IMR-90 (cell line): ENCODE measurements around the gene RETN. TPM values are rescaled to one million over a fixed set of nuclear protein-coding genes. Genes with fewer than 3 reads are reported as not detected.

Source experiments
- ATAC-seq: fragments of 200-7000 bp; cut with Tn5 transposase; 2 replicates; pipeline ENCODE4 v1.9.1; 2020; ENCODE audit warnings: low read depth, mild to moderate bottlenecking, moderate library complexity
- BruUV-seq: library from RNA; stranded (reverse); fragments of 400-500 nt; replicated peaks from 2 replicates; lab custom pipeline; 2021; lab: Mats Ljungman, UMichigan
- CTCF ChIA-PET: fragments of 300-600 bp; formaldehyde crosslinking; extraction: SDS; loops from one replicate; lab custom pipeline; 2021; ENCODE audit warnings: antibody characterized with exemption; lab: Yijun Ruan, JAX
- POLR2A ChIA-PET: fragments of 300-600 bp; sonication (Branson Sonifier 250); formaldehyde crosslinking; loops from one replicate; lab custom pipeline; 2022; ENCODE audit warnings: antibody characterized with exemption; ENCODE audit not compliant: unreplicated experiment; lab: Charles Lee
- DNase-seq: peaks from one replicate; pipeline ENCODE4 v3.0.0; 2013
- H2AFZ ChIP-seq: replicated peaks from 2 replicates; pipeline ENCODE3; 2013; ENCODE audit warnings: low read length, mild to moderate bottlenecking; ENCODE audit not compliant: poor library complexity
- H2AK5ac ChIP-seq: 2 replicates; pipeline ENCODE4 v1.6.1; 2013; ENCODE audit warnings: low read depth, low read length, inconsistent platforms
- H2AK9ac ChIP-seq: replicated peaks from 2 replicates; pipeline ENCODE3; 2013; ENCODE audit warnings: mild to moderate bottlenecking, low read depth, low read length, moderate library complexity; ENCODE audit not compliant: poor library complexity
- H2BK120ac ChIP-seq: 2 replicates; pipeline ENCODE4 v1.6.1; 2013; ENCODE audit warnings: low read depth, low read length, inconsistent platforms
- H2BK15ac ChIP-seq: 3 replicates; pipeline ENCODE4 v1.6.1; 2013; ENCODE audit warnings: low read depth, low read length, inconsistent platforms
- H2BK20ac ChIP-seq: 2 replicates; pipeline ENCODE4 v1.6.1; 2013; ENCODE audit warnings: low read depth, mild to moderate bottlenecking, inconsistent platforms, low read length, moderate library complexity
- H2BK5ac ChIP-seq: 2 replicates; pipeline ENCODE4 v1.6.1; 2013; ENCODE audit warnings: mild to moderate bottlenecking, low read depth, low read length, inconsistent platforms; ENCODE audit not compliant: poor library complexity, severe bottlenecking
- H3K14ac ChIP-seq: replicated peaks from 2 replicates; pipeline ENCODE4 v1.6.1; 2013; ENCODE audit warnings: low read depth, low read length, inconsistent platforms
- H3K18ac ChIP-seq: 2 replicates; pipeline ENCODE4 v1.6.1; 2013; ENCODE audit warnings: low read depth, low read length, control low read depth
- H3K23ac ChIP-seq: 2 replicates; pipeline ENCODE4 v1.6.1; 2013; ENCODE audit warnings: low read depth, low read length, inconsistent platforms
- H3K27ac ChIP-seq: 2 replicates; pipeline ENCODE4 v1.5.1; 2013; ENCODE audit warnings: mild to moderate bottlenecking, control low read depth, low read length; ENCODE audit not compliant: insufficient read depth
- H3K27me3 ChIP-seq: 2 replicates; pipeline ENCODE4 v1.6.1; 2013; ENCODE audit warnings: low read length; ENCODE audit not compliant: control insufficient read depth, insufficient read depth
- H3K36me3 ChIP-seq: 2 replicates; pipeline ENCODE4 v1.6.1; 2013; ENCODE audit warnings: low read length, mixed read lengths; ENCODE audit not compliant: control insufficient read depth, insufficient read depth
- H3K4ac ChIP-seq: 2 replicates; pipeline ENCODE4 v1.6.1; 2013; ENCODE audit warnings: low read depth, low read length, inconsistent platforms
- H3K4me1 ChIP-seq: 2 replicates; pipeline ENCODE4 v1.6.1; 2013; ENCODE audit warnings: low read length, mixed read lengths; ENCODE audit not compliant: control insufficient read depth, insufficient read depth
- H3K4me2 ChIP-seq: 2 replicates; pipeline ENCODE4 v1.6.1; 2013; ENCODE audit warnings: low read depth, mild to moderate bottlenecking, control low read depth, low read length, moderate library complexity
- H3K4me3 ChIP-seq: 2 replicates; pipeline ENCODE4 v1.5.1; 2013; ENCODE audit warnings: low read depth, mild to moderate bottlenecking, control low read depth, low read length, moderate library complexity; ENCODE audit not compliant: insufficient read depth
- H3K56ac ChIP-seq: 2 replicates; pipeline ENCODE4 v1.6.1; 2013; ENCODE audit warnings: low read length, inconsistent platforms; ENCODE audit not compliant: insufficient read depth; ENCODE audit errors: extremely low read depth
- H3K79me1 ChIP-seq, 2 experiments: 2 replicates each; pipeline ENCODE4 v1.6.1; 2013; ENCODE audit warnings: low read length in 2 of 2, inconsistent platforms in 1 of 2, low read depth in 1 of 2
- H3K9ac ChIP-seq: 2 replicates; pipeline ENCODE4 v1.6.1; 2013; ENCODE audit warnings: low read depth, low read length, control low read depth
- H3K9me1 ChIP-seq: 2 replicates; pipeline ENCODE4 v1.6.1; 2013; ENCODE audit warnings: low read length, inconsistent platforms; ENCODE audit not compliant: insufficient read depth
- H3K9me3 ChIP-seq: 2 replicates; pipeline ENCODE4 v1.6.1; 2013; ENCODE audit warnings: low read length; ENCODE audit not compliant: control insufficient read depth, insufficient read depth
- H4K20me1 ChIP-seq: 2 replicates; pipeline ENCODE4 v1.6.1; 2013; ENCODE audit warnings: low read length, inconsistent platforms; ENCODE audit not compliant: insufficient read depth
- H4K5ac ChIP-seq: 2 replicates; pipeline ENCODE4 v1.6.1; 2013; ENCODE audit warnings: mild to moderate bottlenecking, low read depth, low read length, control low read depth
- H4K8ac ChIP-seq, 2 experiments: 2 replicates each; pipeline ENCODE4 v1.6.1; 2013; ENCODE audit warnings: low read depth in 2 of 2, low read length in 2 of 2, control low read depth in 1 of 2, inconsistent platforms in 1 of 2
- H4K91ac ChIP-seq: 2 replicates; pipeline ENCODE4 v1.6.1; 2013; ENCODE audit warnings: low read depth, low read length, inconsistent platforms; ENCODE audit not compliant: insufficient read depth
- CHD1 ChIP-seq: IDR thresholded peaks from 2 replicates; pipeline ENCODE4 v1.6.1; 2012; ENCODE audit warnings: low read depth, low read length, improper control_type of control experiment
- ELK1 ChIP-seq: fragments of 150-350 bp; IDR thresholded peaks from 2 replicates; pipeline ENCODE4 v1.6.1; 2016; ENCODE audit warnings: low read depth, mild to moderate bottlenecking, low read length, moderate library complexity, borderline replicate concordance
- FOS ChIP-seq: fragments of 150-350 bp; IDR thresholded peaks from 2 replicates; pipeline ENCODE4 v1.6.1; 2016; ENCODE audit warnings: low read depth, low read length
- MAZ ChIP-seq: IDR thresholded peaks from 2 replicates; pipeline ENCODE4 v1.6.1; 2012; ENCODE audit warnings: low read depth, mild to moderate bottlenecking, low read length, improper control_type of control experiment, moderate library complexity, borderline replicate concordance
- NFE2L2 ChIP-seq: fragments of 150-350 bp; IDR thresholded peaks from 2 replicates; pipeline ENCODE4 v1.6.1; 2016; ENCODE audit warnings: low read depth, mild to moderate bottlenecking, low read length
- RCOR1 ChIP-seq: IDR thresholded peaks from 2 replicates; pipeline ENCODE4 v1.6.1; 2012; ENCODE audit warnings: mild to moderate bottlenecking, low read length, improper control_type of control experiment; ENCODE audit not compliant: insufficient replicate concordance
- SMC3 ChIP-seq: fragments of 150-350 bp; IDR thresholded peaks from 2 replicates; pipeline ENCODE4 v1.6.1; 2016; ENCODE audit warnings: low read depth, mild to moderate bottlenecking, antibody characterized with exemption, low read length, moderate library complexity
- WGBS, 2 experiments: methylation state at CpG; one replicate each; pipeline versions ENCODE4 v1.1.5 to v1.1.7; 2013; ENCODE audit warnings: missing lambda C conversion rate in 2 of 2; ENCODE audit not compliant: insufficient read length in 1 of 2; ENCODE audit errors: extremely low coverage in 2 of 2; 5-methylcytosine and 5-hydroxymethylcytosine counted together
- dilution Hi-C: fragments of 300-500 bp; cut with HindIII; formaldehyde crosslinking; loops from one replicate; pipeline ENCODE4 v1.14.3; 2018; ENCODE audit warnings: low sequenced_read_pairs; ENCODE audit not compliant: unreplicated experiment
- in situ Hi-C: fragments of 300-500 bp; cut with MboI; formaldehyde crosslinking; loops from 3 replicates; pipeline ENCODE4 v1.14.3; 2019; ENCODE audit warnings: low sequenced_read_pairs, inconsistent platforms, mixed read lengths
- intact Hi-C: fragments of 100-400 bp; cut with micrococcal nuclease; formaldehyde crosslinking; loops from 2 replicates; pipeline ENCODE4 v1.10.0; 2022
- polyA plus RNA-seq, 3 experiments: library from polyadenylated mRNA; depleted of rRNA; stranded (reverse); fragments of >200 nt; gene quantifications; 2 replicates each; pipeline ENCODE4 v1.2.3, GENCODE V29; 2012; ENCODE audit warnings: low replicate concordance in 1 of 3
- total RNA-seq: library from RNA; depleted of rRNA; stranded (reverse); fragments of >200 nt; gene quantifications from 2 replicates; pipeline ENCODE4 v1.2.3, GENCODE V29; 2012

RETN gene
- total and polyA plus RNA-seq, 2 of the 4 experiments (the other 2 are of a cell fraction): not detected

DNA sequence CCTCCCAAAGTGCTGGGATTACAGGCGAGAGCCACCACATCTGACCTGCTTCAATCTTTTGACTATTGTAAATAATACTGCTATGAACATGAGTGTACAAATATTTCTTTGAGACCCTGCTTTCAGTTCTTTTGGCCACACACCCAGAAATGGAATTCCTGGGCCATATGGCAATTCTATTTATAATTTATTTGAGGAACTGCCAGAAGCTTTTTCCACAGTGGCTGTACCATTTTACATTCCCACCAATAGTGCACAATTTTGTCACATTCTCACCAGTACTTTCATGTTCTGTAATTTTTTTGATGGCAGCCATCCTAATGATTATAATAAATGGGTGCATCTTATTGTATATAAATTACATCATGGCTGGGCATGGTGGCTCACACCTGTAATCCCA lies 46.8 kb downstream of the RETN start:
- H4K8ac ChIP-seq: no peak overlapping the region
- no peaks in the 10 kb centered on the region for H3K4me1 ChIP-seq
- no peak overlapping the region for H2AK9ac ChIP-seq
- WGBS, 2 experiments: no CpG with 5 or more reads among the region's 1 CpG
- no peak overlapping the region for H3K4me3 ChIP-seq
- ChIA-PET POLR2A (no interaction called here), CTCF (no interaction called here)
- H3K4me2 ChIP-seq: no peak overlapping the region
- no peaks in the 10 kb centered on the region for H3K79me1 ChIP-seq
- H2BK120ac ChIP-seq: no peak overlapping the region
- H3K9me3 ChIP-seq: peaks cover 2% of the 10 kb centered on the region; the same call in 1 of the 2 replicates
- H2BK5ac ChIP-seq: no peak overlapping the region
- no peak overlapping the region for H3K56ac ChIP-seq
- H4K91ac ChIP-seq: no peak overlapping the region
- no peak overlapping the region for H4K5ac ChIP-seq
- intact Hi-C loops (no loop called here), dilution Hi-C loops (no loop called here), in situ Hi-C loops (no loop called here)
- ATAC-seq (no peak), DNase-seq (no peak)
- no peaks in the 10 kb centered on the region for H3K36me3 ChIP-seq
- no peak overlapping the region for H2BK15ac ChIP-seq
- H3K4ac ChIP-seq: no peak overlapping the region
- no peaks in the 10 kb centered on the region for H3K9me1 ChIP-seq
- no peak overlapping the region for H2AFZ ChIP-seq
- peaks cover 4% of the 10 kb centered on the region for H3K27me3 ChIP-seq
- H3K14ac ChIP-seq: no peak overlapping the region
- H3K27ac ChIP-seq: no peak overlapping the region
- H2AK5ac ChIP-seq: no peak overlapping the region
- no peak overlapping the region for H3K23ac ChIP-seq
- H4K20me1 ChIP-seq: no peaks in the 10 kb centered on the region
- no peak overlapping the region for H3K9ac ChIP-seq
- no peak for TF ChIP-seq NFE2L2
- no peak for TF ChIP-seq MAZ
- no peak for TF ChIP-seq CHD1
- TF ChIP-seq FOS: no peak
- TF ChIP-seq RCOR1: no peak
- TF ChIP-seq ELK1: no peak
- TF ChIP-seq SMC3: no peak
- BruUV-seq: no TSS peak
- H2BK20ac ChIP-seq: no peak overlapping the region
- H3K18ac ChIP-seq: no peak overlapping the region
